Testis (tissue), 2 donors: ENCODE measurements around the gene JADE3.

ENCODE experiments used
- POLR2A ChIP-seq: fragments of 450-650 bp; IDR thresholded peaks from one replicate; pipeline ENCODE4 v1.6.1; 2017; ENCODE audit warnings: antibody characterized with exemption, mild to moderate bottlenecking, moderate library complexity
- TF ChIP-seq, protein P1 (sequence below), 3 experiments: fragments of 450-650 bp in 2 of 3; fragments of 200-600 bp in 1 of 3; sonication (generic) in 1 of 3; IDR thresholded peaks; one replicate each; pipeline ENCODE4 v1.5.1; 2016 to 2019; ENCODE audit warnings: antibody characterized with exemption in 3 of 3, mild to moderate bottlenecking in 2 of 3, moderate library complexity in 1 of 3

DNA sequence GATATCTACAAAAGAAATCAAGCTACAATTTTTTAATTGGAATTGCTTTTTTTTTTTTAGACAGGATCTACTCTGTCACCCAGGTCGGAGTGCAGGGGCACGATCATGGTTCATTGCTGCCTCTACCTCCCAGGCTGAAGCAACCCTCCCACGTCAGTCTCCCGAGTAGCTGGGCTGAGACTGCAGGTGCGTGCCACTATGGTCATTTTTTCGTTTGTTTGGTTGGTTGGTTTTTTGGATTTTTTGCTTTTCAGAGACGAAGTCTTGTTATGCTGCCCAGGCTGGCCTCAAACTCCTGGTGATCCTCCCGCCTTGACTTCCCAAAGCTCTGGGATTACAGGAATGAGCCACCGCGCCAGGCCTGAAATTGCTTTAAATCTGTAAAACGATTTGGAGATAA lies 181.6 kb downstream of the JADE3 start:
- TF ChIP-seq, protein P1, sequence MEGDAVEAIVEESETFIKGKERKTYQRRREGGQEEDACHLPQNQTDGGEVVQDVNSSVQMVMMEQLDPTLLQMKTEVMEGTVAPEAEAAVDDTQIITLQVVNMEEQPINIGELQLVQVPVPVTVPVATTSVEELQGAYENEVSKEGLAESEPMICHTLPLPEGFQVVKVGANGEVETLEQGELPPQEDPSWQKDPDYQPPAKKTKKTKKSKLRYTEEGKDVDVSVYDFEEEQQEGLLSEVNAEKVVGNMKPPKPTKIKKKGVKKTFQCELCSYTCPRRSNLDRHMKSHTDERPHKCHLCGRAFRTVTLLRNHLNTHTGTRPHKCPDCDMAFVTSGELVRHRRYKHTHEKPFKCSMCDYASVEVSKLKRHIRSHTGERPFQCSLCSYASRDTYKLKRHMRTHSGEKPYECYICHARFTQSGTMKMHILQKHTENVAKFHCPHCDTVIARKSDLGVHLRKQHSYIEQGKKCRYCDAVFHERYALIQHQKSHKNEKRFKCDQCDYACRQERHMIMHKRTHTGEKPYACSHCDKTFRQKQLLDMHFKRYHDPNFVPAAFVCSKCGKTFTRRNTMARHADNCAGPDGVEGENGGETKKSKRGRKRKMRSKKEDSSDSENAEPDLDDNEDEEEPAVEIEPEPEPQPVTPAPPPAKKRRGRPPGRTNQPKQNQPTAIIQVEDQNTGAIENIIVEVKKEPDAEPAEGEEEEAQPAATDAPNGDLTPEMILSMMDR (IDR thresholded peaks at IDR 0.05) = no peak
- TF ChIP-seq POLR2A = no peak
